Karpas-422 (cell line): ENCODE measurements around the gene GLRA3. TPM values are rescaled to one million over a fixed set of nuclear protein-coding genes. Genes with fewer than 3 reads are reported as not detected.

ENCODE experiments used
- DNase-seq: peaks from one replicate; pipeline ENCODE4 v3.0.0-alpha.2; 2015
- H2AFZ ChIP-seq: fragments of 200-600 bp; sonication (generic); 2 replicates; pipeline ENCODE4 v1.6.1; 2014; ENCODE audit warnings: antibody characterized with exemption, low read length, mixed read lengths
- H3K27ac ChIP-seq: fragments of 200-600 bp; sonication (generic); 2 replicates; pipeline ENCODE4 v1.5.1; 2014; ENCODE audit warnings: mild to moderate bottlenecking, low read length, moderate library complexity
- H3K27me3 ChIP-seq: fragments of 200-600 bp; sonication (generic); 2 replicates; pipeline ENCODE4 v1.6.1; 2014; ENCODE audit warnings: low read length, mixed read lengths
- H3K36me3 ChIP-seq: fragments of 200-600 bp; sonication (generic); 2 replicates; pipeline ENCODE4 v1.6.1; 2014; ENCODE audit warnings: low read length, mixed read lengths; ENCODE audit not compliant: insufficient read depth
- H3K4me1 ChIP-seq: fragments of 200-600 bp; sonication (generic); 2 replicates; pipeline ENCODE4 v1.6.1; 2014; ENCODE audit warnings: mild to moderate bottlenecking, low read length, mixed read lengths
- H3K4me2 ChIP-seq: fragments of 200-600 bp; sonication (generic); 2 replicates; pipeline ENCODE4 v1.6.1; 2014; ENCODE audit warnings: low read length, low read depth, mild to moderate bottlenecking; ENCODE audit not compliant: poor library complexity, severe bottlenecking
- H3K4me3 ChIP-seq: fragments of 200-600 bp; sonication (generic); 2 replicates; pipeline ENCODE4 v1.5.1; 2014; ENCODE audit warnings: mild to moderate bottlenecking, antibody characterized with exemption, low read length, mixed read lengths
- H3K79me2 ChIP-seq: fragments of 200-600 bp; sonication (generic); 2 replicates; pipeline ENCODE4 v1.6.1; 2014; ENCODE audit warnings: mild to moderate bottlenecking, low read length, mixed read lengths
- H3K9ac ChIP-seq: fragments of 200-600 bp; sonication (generic); 2 replicates; pipeline ENCODE4 v1.6.0; 2014; ENCODE audit warnings: low read length
- H3K9me2 ChIP-seq: fragments of 200-600 bp; sonication (generic), shearing (Covaris generic); replicated peaks from 2 replicates; pipeline ENCODE4 v1.6.0; 2014; ENCODE audit warnings: mild to moderate bottlenecking, low read length, moderate library complexity; ENCODE audit not compliant: insufficient read depth
- H3K9me3 ChIP-seq: fragments of 300-700, 200-600 bp; sonication (generic); 2 replicates; pipeline ENCODE4 v1.6.1; 2014; ENCODE audit warnings: low read length, mixed read lengths
- H4K20me1 ChIP-seq: fragments of 200-600 bp; sonication (generic); 2 replicates; pipeline ENCODE4 v1.6.1; 2014; ENCODE audit warnings: mild to moderate bottlenecking, antibody characterized with exemption, low read length, low read depth; ENCODE audit not compliant: insufficient read depth
- total RNA-seq: library from RNA; depleted of rRNA; stranded (reverse); fragments of >200 nt; shearing (Covaris generic); gene quantifications from 2 replicates; pipeline ENCODE4 v1.2.3, GENCODE V29; 2014; ENCODE audit warnings: low replicate concordance

GLRA3 gene
- total RNA-seq, 1 experiment from 2014 or later, result not detected

- H3K9ac ChIP-seq, result no peak overlapping the region
- no peak overlapping the region for H2AFZ ChIP-seq
- no peaks in the 10 kb centered on the region for H3K9me2 ChIP-seq
- no peak overlapping the region for H3K4me3 ChIP-seq
- no peaks in the 10 kb centered on the region for H3K4me1 ChIP-seq
- H3K4me2 ChIP-seq, result no peak overlapping the region
- no peak overlapping the region for H3K27ac ChIP-seq
- no peak for DNase-seq
- no peaks in the 10 kb centered on the region for H3K79me2 ChIP-seq
- no peaks in the 10 kb centered on the region for H4K20me1 ChIP-seq
- no peaks in the 10 kb centered on the region for H3K9me3 ChIP-seq
- H3K36me3 ChIP-seq, result no peaks in the 10 kb centered on the region
- no peaks in the 10 kb centered on the region for H3K27me3 ChIP-seq
Measured at GRCh38 chr4:174681723-174682300, 147.2 kb downstream of the GLRA3 start.

- Histone ChIP-seq H3K27ac (no peak overlapping the region), H3K27me3 (no peaks in the 10 kb centered on the region), H3K9me2 (no peaks in the 10 kb centered on the region), H4K20me1 (no peaks in the 10 kb centered on the region), H3K4me2 (no peak overlapping the region), H3K9ac (no peak overlapping the region), H2AFZ (no peak overlapping the region), H3K79me2 (no peaks in the 10 kb centered on the region), H3K4me3 (no peak overlapping the region), H3K36me3 (no peaks in the 10 kb centered on the region), H3K9me3 (no peaks in the 10 kb centered on the region), H3K4me1 (no peaks in the 10 kb centered on the region)
- no peak for DNase-seq
Measured at GRCh38 chr4:174674305-174674840, 154.7 kb downstream of the GLRA3 start.

- no peak overlapping the region for H3K9ac ChIP-seq
- H3K79me2 ChIP-seq, result no peaks in the 10 kb centered on the region
- no peaks in the 10 kb centered on the region for H3K36me3 ChIP-seq
- H3K27ac ChIP-seq, result no peak overlapping the region
- H3K27me3 ChIP-seq, result no peaks in the 10 kb centered on the region
- H2AFZ ChIP-seq, result no peak overlapping the region
- no peaks in the 10 kb centered on the region for H3K9me2 ChIP-seq
- H3K9me3 ChIP-seq, result no peaks in the 10 kb centered on the region
- no peak overlapping the region for H3K4me3 ChIP-seq
- DNase-seq, result no peak
- no peaks in the 10 kb centered on the region for H4K20me1 ChIP-seq
- H3K4me2 ChIP-seq, result no peak overlapping the region
- H3K4me1 ChIP-seq, result no peaks in the 10 kb centered on the region
Measured at GRCh38 chr4:174673865-174674264, 155.2 kb downstream of the GLRA3 start.

- Histone ChIP-seq H2AFZ (no peak overlapping the region), H3K9ac (no peak overlapping the region), H3K36me3 (no peaks in the 10 kb centered on the region), H3K9me3 (no peaks in the 10 kb centered on the region), H3K4me1 (no peaks in the 10 kb centered on the region), H3K4me2 (no peak overlapping the region), H3K27me3 (no peaks in the 10 kb centered on the region), H3K9me2 (no peaks in the 10 kb centered on the region), H3K79me2 (no peaks in the 10 kb centered on the region), H3K27ac (no peak overlapping the region), H4K20me1 (no peaks in the 10 kb centered on the region), H3K4me3 (no peak overlapping the region)
- no peak for DNase-seq
Measured at GRCh38 chr4:174672276-174672675, 156.8 kb downstream of the GLRA3 start.

GRCh38 chr4:174669270-174669669 is 159.8 kb downstream of the GLRA3 start:
- DNase-seq, result no peak
- no peaks in the 10 kb centered on the region for H4K20me1 ChIP-seq
- no peaks in the 10 kb centered on the region for H3K4me1 ChIP-seq
- no peak overlapping the region for H3K27ac ChIP-seq
- no peak overlapping the region for H3K4me3 ChIP-seq
- H3K27me3 ChIP-seq, result no peaks in the 10 kb centered on the region
- no peaks in the 10 kb centered on the region for H3K9me2 ChIP-seq
- no peaks in the 10 kb centered on the region for H3K9me3 ChIP-seq
- H3K9ac ChIP-seq, result no peak overlapping the region
- H3K36me3 ChIP-seq, result no peaks in the 10 kb centered on the region
- no peak overlapping the region for H3K4me2 ChIP-seq
- no peak overlapping the region for H2AFZ ChIP-seq
- H3K79me2 ChIP-seq, result no peaks in the 10 kb centered on the region

GRCh38 chr4:174665799-174666198 is 163.2 kb downstream of the GLRA3 start:
- no peaks in the 10 kb centered on the region for H3K36me3 ChIP-seq
- H3K9me2 ChIP-seq, result no peaks in the 10 kb centered on the region
- no peaks in the 10 kb centered on the region for H3K9me3 ChIP-seq
- no peak overlapping the region for H3K4me2 ChIP-seq
- H4K20me1 ChIP-seq, result no peaks in the 10 kb centered on the region
- no peaks in the 10 kb centered on the region for H3K27me3 ChIP-seq
- DNase-seq, result no peak
- H3K4me3 ChIP-seq, result no peak overlapping the region
- no peak overlapping the region for H3K27ac ChIP-seq
- no peaks in the 10 kb centered on the region for H3K79me2 ChIP-seq
- H2AFZ ChIP-seq, result no peak overlapping the region
- no peak overlapping the region for H3K9ac ChIP-seq
- no peaks in the 10 kb centered on the region for H3K4me1 ChIP-seq

- H3K27me3 ChIP-seq, result no peaks in the 10 kb centered on the region
- H3K9me2 ChIP-seq, result no peaks in the 10 kb centered on the region
- no peak overlapping the region for H3K27ac ChIP-seq
- no peak overlapping the region for H3K4me2 ChIP-seq
- no peaks in the 10 kb centered on the region for H3K79me2 ChIP-seq
- H3K36me3 ChIP-seq, result no peaks in the 10 kb centered on the region
- no peak overlapping the region for H3K9ac ChIP-seq
- DNase-seq, result no peak
- no peak overlapping the region for H3K4me3 ChIP-seq
- H4K20me1 ChIP-seq, result no peaks in the 10 kb centered on the region
- no peaks in the 10 kb centered on the region for H3K9me3 ChIP-seq
- no peaks in the 10 kb centered on the region for H3K4me1 ChIP-seq
- H2AFZ ChIP-seq, result no peak overlapping the region
Measured at GRCh38 chr4:174663216-174663615, 165.8 kb downstream of the GLRA3 start.

- no peaks in the 10 kb centered on the region for H3K9me3 ChIP-seq
- H3K4me2 ChIP-seq, result no peak overlapping the region
- no peak overlapping the region for H3K9ac ChIP-seq
- H3K27ac ChIP-seq, result no peak overlapping the region
- H3K79me2 ChIP-seq, result no peaks in the 10 kb centered on the region
- DNase-seq, result no peak
- H3K27me3 ChIP-seq, result no peaks in the 10 kb centered on the region
- H3K9me2 ChIP-seq, result no peaks in the 10 kb centered on the region
- no peak overlapping the region for H2AFZ ChIP-seq
- no peaks in the 10 kb centered on the region for H3K4me1 ChIP-seq
- no peaks in the 10 kb centered on the region for H3K36me3 ChIP-seq
- no peak overlapping the region for H3K4me3 ChIP-seq
- no peaks in the 10 kb centered on the region for H4K20me1 ChIP-seq
Measured at GRCh38 chr4:174658246-174658645, 170.8 kb downstream of the GLRA3 start.
